Bronchial epithelial cell (primary cell): Measurements from ENCODE around the gene CAB39. TPM values are rescaled to one million over a fixed set of nuclear protein-coding genes. Genes with fewer than 3 reads are reported as not detected.

Experiments used
- DNase-seq: peaks from one replicate; pipeline ENCODE4 v3.0.0-alpha.2; 2010; ENCODE audit warnings: low read depth
- FAIRE-seq: peaks from 2 replicates; lab custom pipeline; 2011; peaks lifted over from hg19 to GRCh38; lab: Jason Lieb, UNC
- H3K27me3 ChIP-seq: 2 replicates; pipeline ENCODE4 v1.5.1; 2011; ENCODE audit warnings: low read length; ENCODE audit not compliant: control insufficient read depth, insufficient read depth
- H3K36me3 ChIP-seq: 2 replicates; pipeline ENCODE4 v1.5.1; 2011; ENCODE audit warnings: low read length; ENCODE audit not compliant: control insufficient read depth, insufficient read depth
- H3K4me3 ChIP-seq: 2 replicates; pipeline ENCODE4 v1.5.1; 2011; ENCODE audit warnings: mild to moderate bottlenecking, low read depth, low read length, control low read depth
- CTCF ChIP-seq: IDR thresholded peaks from 2 replicates; pipeline ENCODE4 v1.5.1; 2011; ENCODE audit warnings: mild to moderate bottlenecking, moderate library complexity, low read length, control low read depth, inconsistent platforms; ENCODE audit not compliant: insufficient read depth, severe bottlenecking
- total RNA-seq: library from RNA; depleted of rRNA; stranded (reverse); fragments of >200 nt; gene quantifications from 2 replicates; pipeline ENCODE4 v1.2.1, GENCODE V29; 2014

Gene CAB39
- total RNA-seq, 1 donor from 2014 or later, result 87.4 TPM

- FAIRE-seq (no peak), DNase-seq (no peak)
- H3K27me3 ChIP-seq, result no peaks in the 10 kb centered on the region
- TF ChIP-seq CTCF, result no peak
- no peak overlapping the region for H3K4me3 ChIP-seq
- H3K36me3 ChIP-seq, result no peaks in the 10 kb centered on the region
Observed at GRCh38 chr2:230672836-230673235, 39.8 kb upstream of the CAB39 start.

- no peaks in the 10 kb centered on the region for H3K36me3 ChIP-seq
- TF ChIP-seq CTCF, result no peak
- FAIRE-seq, result no peak
Observed at GRCh38 chr2:230674401-230674800, 38.2 kb upstream of the CAB39 start.

GRCh38 chr2:230674966-230675672, 37.5 kb upstream of the CAB39 start:
- FAIRE-seq (no peak), DNase-seq (no peak)
- no peaks in the 10 kb centered on the region for H3K27me3 ChIP-seq
- H3K4me3 ChIP-seq, result no peak overlapping the region
- no peak for TF ChIP-seq CTCF
- H3K36me3 ChIP-seq, result no peaks in the 10 kb centered on the region

More at GRCh38 chr2:230674401-230674800, 38.2 kb upstream of the CAB39 start:
- H3K27me3 ChIP-seq, result no peaks in the 10 kb centered on the region
- H3K4me3 ChIP-seq, result no peak overlapping the region
- DNase-seq, result no peak

DNA sequence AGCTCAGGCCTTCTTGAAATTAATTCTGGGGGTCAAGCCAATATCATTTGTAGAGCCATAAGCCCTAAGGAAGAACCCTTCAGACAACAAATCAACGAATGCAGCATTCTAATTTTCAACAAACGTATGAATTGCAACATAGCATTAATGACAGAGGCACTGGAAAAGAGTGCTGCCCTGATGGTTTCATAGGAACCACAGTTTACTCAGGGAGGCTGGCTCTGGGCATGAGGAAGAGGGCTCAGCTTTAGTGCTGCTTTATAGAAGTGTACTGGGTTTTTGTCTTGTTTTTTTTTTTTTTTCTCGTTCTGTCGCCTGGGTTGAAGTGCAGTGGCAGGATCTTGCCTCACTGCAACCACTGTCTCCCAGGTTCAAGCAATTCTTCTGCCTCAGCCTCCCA, 36.1 kb upstream of the CAB39 start:
- no peaks in the 10 kb centered on the region for H3K36me3 ChIP-seq
- FAIRE-seq (no peak), DNase-seq (no peak)
- no peak overlapping the region for H3K4me3 ChIP-seq
- no peak for TF ChIP-seq CTCF
- no peaks in the 10 kb centered on the region for H3K27me3 ChIP-seq

DNA sequence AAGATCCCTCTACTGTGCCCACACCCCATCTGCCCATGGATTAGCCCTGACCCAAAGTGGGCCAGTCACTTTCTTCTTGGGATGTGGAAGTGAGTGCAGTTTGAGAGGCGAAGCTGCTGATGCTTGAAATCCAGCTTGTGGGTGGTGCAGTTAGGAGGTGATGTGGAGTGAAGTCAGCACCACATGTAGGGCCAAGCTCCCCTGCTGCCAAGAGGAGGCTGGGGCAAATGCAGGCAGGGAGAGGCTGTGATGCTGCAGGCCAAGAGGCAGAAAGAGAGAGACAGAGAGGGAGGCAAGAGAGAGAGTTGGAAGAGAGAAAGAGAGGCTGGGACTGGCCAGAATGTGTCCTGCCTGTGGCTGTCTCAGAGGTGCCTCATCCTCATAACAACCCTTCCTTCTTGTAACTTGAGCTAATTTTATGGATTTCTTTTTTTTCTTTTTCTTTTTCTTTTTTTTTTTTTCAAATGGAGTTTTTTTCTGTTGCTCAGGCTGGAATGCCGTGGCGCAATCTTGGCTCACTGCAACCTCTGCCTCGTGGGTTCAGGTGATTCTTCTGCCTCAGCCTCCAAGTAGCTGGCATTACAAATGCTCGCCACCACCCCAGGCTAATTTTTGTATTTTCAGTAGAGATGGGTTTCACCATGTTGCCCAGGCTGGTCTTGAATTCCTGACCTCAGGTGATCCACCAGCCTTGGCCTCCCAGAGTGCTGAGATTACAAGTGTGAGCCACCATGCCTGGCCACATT, 35.3 kb upstream of the CAB39 start:
- no peak for TF ChIP-seq CTCF
- no peak for FAIRE-seq
- peak; percentile 63 for DNase-seq
- Histone ChIP-seq H3K27me3 (no peaks in the 10 kb centered on the region), H3K36me3 (no peaks in the 10 kb centered on the region), H3K4me3 (no peak overlapping the region)
